PFSK-1 (cell line): ENCODE data around the gene GFRA4.

Experiments
- FOXP2 ChIP-seq: optimal IDR thresholded peaks from 2 replicates; pipeline ENCODE3; 2011; ENCODE audit warnings: borderline replicate concordance, control low read depth, inconsistent platforms; ENCODE audit not compliant: insufficient read depth; ENCODE audit errors: extremely low read length, extremely low read depth
- POLR2AphosphoS5 ChIP-seq: IDR thresholded peaks from 2 replicates; pipeline ENCODE4 v1.6.1; 2012; ENCODE audit warnings: low read depth, mild to moderate bottlenecking, control low read depth, low read length, moderate library complexity
- REST ChIP-seq, 2 experiments: IDR thresholded peaks; 2 replicates each; pipeline versions ENCODE4 v1.6.1 to v1.8.0; 2011 to 2012; ENCODE audit warnings: low read depth in 2 of 2, low read length in 2 of 2, control low read depth in 1 of 2, inconsistent platforms in 1 of 2, mild to moderate bottlenecking in 1 of 2, moderate library complexity in 1 of 2; ENCODE audit not compliant: insufficient read depth in 1 of 2
- SIN3A ChIP-seq: IDR thresholded peaks from 2 replicates; pipeline ENCODE4 v1.6.1; 2012; ENCODE audit warnings: mild to moderate bottlenecking, low read length, moderate library complexity, borderline replicate concordance; ENCODE audit not compliant: insufficient read depth
- TAF1 ChIP-seq: IDR thresholded peaks from 2 replicates; pipeline ENCODE4 v1.6.1; 2012; ENCODE audit warnings: low read length, control low read depth, borderline replicate concordance; ENCODE audit not compliant: insufficient read depth

Gene GFRA4

DNA sequence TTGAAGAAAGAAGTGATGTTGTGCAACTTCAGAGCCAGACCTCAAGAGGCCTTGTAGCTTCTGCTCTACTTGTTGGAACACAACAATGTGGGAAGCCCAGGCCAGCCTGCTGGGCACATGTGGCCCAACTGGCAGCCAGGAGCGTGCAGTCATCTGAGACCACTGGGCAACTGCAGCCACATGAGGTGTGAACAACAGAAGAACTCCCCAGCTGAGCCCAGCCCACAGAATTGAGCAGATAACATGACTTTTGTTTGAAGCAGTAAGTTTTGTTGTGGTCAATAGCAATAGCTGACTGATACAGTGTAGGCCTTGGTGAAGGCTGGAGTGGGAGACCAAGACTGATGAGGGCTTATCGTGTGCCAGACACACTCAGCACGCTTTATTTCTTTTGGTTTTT lies 27.2 kb upstream of the GFRA4 start:
- no peak for TF ChIP-seq SIN3A
- TF ChIP-seq FOXP2 = no peak
- TF ChIP-seq TAF1 = no peak
- no peak for TF ChIP-seq REST (IDR thresholded peaks at IDR 0.05; ENCODE audit: insufficient read depth in 1 of 2, low read depth in 2 of 2, low read length in 2 of 2)
- TF ChIP-seq POLR2AphosphoS5 = no peak

DNA sequence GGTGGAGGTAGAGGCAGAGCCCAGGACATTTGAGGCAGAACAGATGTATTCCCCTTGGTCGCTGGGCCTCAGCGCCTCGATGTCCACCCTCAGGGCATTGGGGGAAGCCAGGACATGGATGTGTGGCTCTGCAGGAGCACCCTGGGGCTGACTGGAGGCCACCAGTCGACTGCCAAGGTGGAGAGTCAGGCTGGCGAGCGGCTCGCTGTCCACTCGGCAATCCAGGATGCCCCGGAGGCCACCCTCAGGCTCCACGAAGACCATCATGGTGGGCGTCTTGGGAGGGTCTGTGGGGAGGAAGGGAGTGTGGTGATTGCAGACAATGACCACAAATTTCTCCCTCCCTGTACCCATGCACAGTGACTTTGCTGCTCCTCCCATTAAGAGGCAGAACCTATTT lies 26.8 kb upstream of the GFRA4 start:
- no peak for TF ChIP-seq POLR2AphosphoS5
- no peak for TF ChIP-seq SIN3A
- TF ChIP-seq TAF1 = no peak
- no peak for TF ChIP-seq FOXP2
- TF ChIP-seq REST (IDR thresholded peaks at IDR 0.05; ENCODE audit: insufficient read depth in 1 of 2, low read depth in 2 of 2, low read length in 2 of 2) = no peak

GRCh38 chr20:3687655-3688054 lies 24.5 kb upstream of the GFRA4 start:
- TF ChIP-seq FOXP2 = no peak
- no peak for TF ChIP-seq SIN3A
- no peak for TF ChIP-seq REST (IDR thresholded peaks at IDR 0.05; ENCODE audit: insufficient read depth in 1 of 2, low read depth in 2 of 2, low read length in 2 of 2)
- TF ChIP-seq TAF1 = no peak
- no peak for TF ChIP-seq POLR2AphosphoS5

GRCh38 chr20:3686867-3687321 lies 23.7 kb upstream of the GFRA4 start:
- no peak for TF ChIP-seq SIN3A
- TF ChIP-seq FOXP2 = no peak
- no peak for TF ChIP-seq TAF1
- no peak for TF ChIP-seq POLR2AphosphoS5
- TF ChIP-seq REST (IDR thresholded peaks at IDR 0.05; ENCODE audit: insufficient read depth in 1 of 2, low read depth in 2 of 2, low read length in 2 of 2) = no peak

- TF ChIP-seq POLR2AphosphoS5 = no peak
- TF ChIP-seq TAF1 = no peak
- no peak for TF ChIP-seq FOXP2
- no peak for TF ChIP-seq SIN3A
- TF ChIP-seq REST (IDR thresholded peaks at IDR 0.05; ENCODE audit: insufficient read depth in 1 of 2, low read depth in 2 of 2, low read length in 2 of 2) = no peak
Measured at GRCh38 chr20:3686421-3686820, 23.2 kb upstream of the GFRA4 start.
